Spleen (tissue), 7 donors: ENCODE results near the gene TBC1D13.

Source experiments
- POLR2A ChIP-seq, 3 donors: fragments of 450-650 bp; IDR thresholded peaks; one replicate each; pipeline ENCODE4 v1.5.1; 2017; ENCODE audit warnings: antibody characterized with exemption in 3 of 3, mild to moderate bottlenecking in 1 of 3
- POLR2AphosphoS5 ChIP-seq, 3 donors: sonication (generic); formaldehyde crosslinking; IDR thresholded peaks; one replicate each; pipeline ENCODE4 v1.5.1; 2017; ENCODE audit warnings: antibody characterized with exemption in 3 of 3
- TF ChIP-seq, protein P1 (sequence below), 11 experiments: fragments of 200-600 bp in 7 of 11; fragments of 450-650 bp in 4 of 11; sonication (generic) in 4 of 11; IDR thresholded peaks in 8 of 11; conservative IDR thresholded peaks in 3 of 11; 1 replicate in 7 of 11; 2 replicates in 4 of 11; pipeline versions ENCODE4 v1.4.0 to v1.8.0; 2016 to 2021; ENCODE audit warnings: antibody characterized with exemption in 11 of 11, inconsistent platforms in 4 of 11, mild to moderate bottlenecking in 1 of 11
- donor health status: DM: no; HTN: no; CAD: no; lungs with moderate emphysema.
- donor health status: DM: no; HTN: no; CAD: no.
- donor health status: DM: no; HTN: no; CAD: no.

DNA sequence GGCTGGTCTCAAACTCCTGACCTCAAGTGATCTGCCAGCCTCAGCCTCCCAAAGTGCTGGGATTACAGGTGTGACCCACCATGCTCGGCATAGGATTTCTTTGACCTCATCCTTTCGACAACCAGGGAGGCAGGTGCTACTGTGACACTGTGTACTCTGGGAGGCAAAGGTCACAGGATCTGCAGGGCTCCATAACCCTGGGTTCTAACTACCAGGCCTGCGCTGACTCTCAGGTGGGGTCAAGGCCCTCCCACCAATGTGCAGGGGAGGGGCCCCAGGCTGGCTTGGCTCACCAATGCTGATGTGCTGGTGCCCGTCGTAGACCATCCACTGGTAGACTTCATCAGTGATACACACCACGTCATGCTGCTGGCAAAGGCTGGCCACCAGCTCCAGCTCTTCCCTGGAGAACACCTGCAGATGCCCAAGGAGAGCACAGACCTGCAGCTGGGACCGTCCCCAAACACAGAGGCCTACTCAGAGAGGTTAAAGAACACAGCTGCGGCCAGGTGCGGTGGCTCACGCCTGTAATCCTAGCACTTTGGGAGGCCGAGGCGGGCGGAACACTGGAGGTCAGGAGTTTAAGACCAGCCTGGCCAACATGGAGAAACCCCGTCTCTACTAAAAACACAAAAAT lies 49.6 kb downstream of the TBC1D13 start:
- TF ChIP-seq POLR2AphosphoS5 (IDR thresholded peaks at IDR 0.05) (no peak), POLR2A (IDR thresholded peaks at IDR 0.05) (no peak)
- TF ChIP-seq, protein P1, sequence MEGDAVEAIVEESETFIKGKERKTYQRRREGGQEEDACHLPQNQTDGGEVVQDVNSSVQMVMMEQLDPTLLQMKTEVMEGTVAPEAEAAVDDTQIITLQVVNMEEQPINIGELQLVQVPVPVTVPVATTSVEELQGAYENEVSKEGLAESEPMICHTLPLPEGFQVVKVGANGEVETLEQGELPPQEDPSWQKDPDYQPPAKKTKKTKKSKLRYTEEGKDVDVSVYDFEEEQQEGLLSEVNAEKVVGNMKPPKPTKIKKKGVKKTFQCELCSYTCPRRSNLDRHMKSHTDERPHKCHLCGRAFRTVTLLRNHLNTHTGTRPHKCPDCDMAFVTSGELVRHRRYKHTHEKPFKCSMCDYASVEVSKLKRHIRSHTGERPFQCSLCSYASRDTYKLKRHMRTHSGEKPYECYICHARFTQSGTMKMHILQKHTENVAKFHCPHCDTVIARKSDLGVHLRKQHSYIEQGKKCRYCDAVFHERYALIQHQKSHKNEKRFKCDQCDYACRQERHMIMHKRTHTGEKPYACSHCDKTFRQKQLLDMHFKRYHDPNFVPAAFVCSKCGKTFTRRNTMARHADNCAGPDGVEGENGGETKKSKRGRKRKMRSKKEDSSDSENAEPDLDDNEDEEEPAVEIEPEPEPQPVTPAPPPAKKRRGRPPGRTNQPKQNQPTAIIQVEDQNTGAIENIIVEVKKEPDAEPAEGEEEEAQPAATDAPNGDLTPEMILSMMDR (IDR thresholded peaks at IDR 0.05 in 8 of 11, conservative IDR thresholded peaks at IDR 0.05 in 3 of 11), result no peak
